ENCODE measurements around the gene KSR2. TPM values are rescaled to one million over a fixed set of nuclear protein-coding genes. Genes with fewer than 3 reads are reported as not detected.

The KSR2 gene
- total RNA-seq, 1 donor from 2014 or later = under 0.01 TPM

- Histone ChIP-seq H3K4me3 (ENCODE audit: low read length in 3 of 3) (no peak overlapping the region), H3K4me1 (ENCODE audit: control insufficient read depth in 3 of 3, insufficient read depth in 3 of 3, low read length in 3 of 3) (peaks cover 0 to 5% (median 0%) of the 10 kb centered on the region in 3 donors), H3K27ac (ENCODE audit: low read depth, low read length) (no peak overlapping the region), H3K9ac (ENCODE audit: low read depth in 1 of 3, low read length in 3 of 3) (no peak overlapping the region), H3K9me3 (ENCODE audit: control insufficient read depth in 3 of 3, low read length in 3 of 3) (no peaks in the 10 kb centered on the region), H3K27me3 (ENCODE audit: control insufficient read depth in 3 of 3, insufficient read depth in 3 of 3, low read length in 3 of 3) (peaks cover 0 to 11% (median 3%) of the 10 kb centered on the region in 3 donors), H3K36me3 (ENCODE audit: control insufficient read depth in 3 of 3, insufficient read depth in 3 of 3, low read length in 3 of 3) (no peaks in the 10 kb centered on the region)
These were observed 284.3 kb downstream of the KSR2 start for GRCh38 chr12:117684471-117684870.

- H3K36me3 ChIP-seq (ENCODE audit: control insufficient read depth in 3 of 3, insufficient read depth in 3 of 3, low read length in 3 of 3) = no peaks in the 10 kb centered on the region
- no peaks in the 10 kb centered on the region for H3K9me3 ChIP-seq (ENCODE audit: control insufficient read depth in 3 of 3, low read length in 3 of 3)
- H3K27me3 ChIP-seq (ENCODE audit: control insufficient read depth in 3 of 3, insufficient read depth in 3 of 3, low read length in 3 of 3) = peaks cover 0 to 3% (median 0%) of the 10 kb centered on the region in 3 donors
- no peak overlapping the region for H3K27ac ChIP-seq (ENCODE audit: low read depth, low read length)
- no peaks in the 10 kb centered on the region for H3K4me1 ChIP-seq (ENCODE audit: control insufficient read depth in 3 of 3, insufficient read depth in 3 of 3, low read length in 3 of 3)
- H3K9ac ChIP-seq (ENCODE audit: low read depth in 1 of 3, low read length in 3 of 3) = no peak overlapping the region
- no peak overlapping the region for H3K4me3 ChIP-seq (ENCODE audit: low read length in 3 of 3)
These were observed 288.5 kb downstream of the KSR2 start for GRCh38 chr12:117680312-117680711.

DNA sequence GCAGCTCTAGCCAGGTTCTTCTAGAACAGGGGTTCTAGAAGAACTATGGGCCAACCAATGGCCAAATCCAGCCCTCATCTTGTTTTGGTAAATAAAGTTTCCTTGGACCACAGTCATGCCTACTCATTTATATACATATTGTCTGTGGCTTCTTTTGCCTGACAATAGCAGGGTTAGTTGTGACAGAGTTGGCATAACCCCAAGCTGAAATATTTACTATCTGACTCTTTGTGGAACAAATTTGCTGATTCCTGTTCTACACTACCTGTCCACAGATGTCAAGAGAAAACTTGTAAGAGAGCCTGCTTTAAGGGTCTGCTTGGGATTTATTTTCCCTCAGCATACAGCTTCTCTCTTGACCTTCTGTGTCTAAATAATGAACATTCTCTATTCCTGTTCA, 289.0 kb downstream of the KSR2 start:
- H3K27ac ChIP-seq (ENCODE audit: low read depth, low read length) = no peak overlapping the region
- peaks cover 0 to 3% (median 0%) of the 10 kb centered on the region in 3 donors for H3K27me3 ChIP-seq (ENCODE audit: control insufficient read depth in 3 of 3, insufficient read depth in 3 of 3, low read length in 3 of 3)
- H3K4me3 ChIP-seq (ENCODE audit: low read length in 3 of 3) = no peak overlapping the region
- H3K4me1 ChIP-seq (ENCODE audit: control insufficient read depth in 3 of 3, insufficient read depth in 3 of 3, low read length in 3 of 3) = no peaks in the 10 kb centered on the region
- no peaks in the 10 kb centered on the region for H3K9me3 ChIP-seq (ENCODE audit: control insufficient read depth in 3 of 3, low read length in 3 of 3)
- H3K36me3 ChIP-seq (ENCODE audit: control insufficient read depth in 3 of 3, insufficient read depth in 3 of 3, low read length in 3 of 3) = no peaks in the 10 kb centered on the region
- no peak overlapping the region for H3K9ac ChIP-seq (ENCODE audit: low read depth in 1 of 3, low read length in 3 of 3)

DNA sequence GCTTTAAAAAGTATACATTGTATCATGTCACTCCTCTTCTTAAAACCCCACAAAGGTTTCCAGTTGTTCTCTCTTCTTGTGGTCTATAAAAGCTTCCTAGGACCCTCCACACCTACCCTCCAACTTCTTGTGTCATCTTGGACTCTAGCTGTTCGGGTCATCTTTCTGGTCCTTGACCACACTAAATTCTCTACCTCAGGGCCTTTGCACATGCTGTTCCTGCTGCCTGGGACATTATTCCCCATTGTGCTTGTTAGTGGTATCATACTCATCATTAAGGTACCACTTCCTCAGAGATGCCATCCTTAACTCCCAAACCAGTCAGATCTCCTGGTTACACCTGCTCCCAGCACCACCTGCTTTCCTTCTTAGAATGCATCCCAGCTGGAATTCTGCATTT, 294.0 kb downstream of the KSR2 start:
- no peaks in the 10 kb centered on the region for H3K9me3 ChIP-seq (ENCODE audit: control insufficient read depth in 3 of 3, low read length in 3 of 3)
- H3K27me3 ChIP-seq (ENCODE audit: control insufficient read depth in 3 of 3, insufficient read depth in 3 of 3, low read length in 3 of 3) = peaks cover 0 to 4% (median 2%) of the 10 kb centered on the region in 3 donors
- no peaks in the 10 kb centered on the region for H3K36me3 ChIP-seq (ENCODE audit: control insufficient read depth in 3 of 3, insufficient read depth in 3 of 3, low read length in 3 of 3)
- H3K9ac ChIP-seq (ENCODE audit: low read depth in 1 of 3, low read length in 3 of 3) = no peak overlapping the region
- no peak overlapping the region for H3K27ac ChIP-seq (ENCODE audit: low read depth, low read length)
- no peaks in the 10 kb centered on the region for H3K4me1 ChIP-seq (ENCODE audit: control insufficient read depth in 3 of 3, insufficient read depth in 3 of 3, low read length in 3 of 3)
- H3K4me3 ChIP-seq (ENCODE audit: low read length in 3 of 3) = no peak overlapping the region

GRCh38 chr12:117674313-117674712, 294.5 kb downstream of the KSR2 start:
- Histone ChIP-seq H3K4me1 (ENCODE audit: control insufficient read depth in 3 of 3, insufficient read depth in 3 of 3, low read length in 3 of 3) (no peaks in the 10 kb centered on the region), H3K27me3 (ENCODE audit: control insufficient read depth in 3 of 3, insufficient read depth in 3 of 3, low read length in 3 of 3) (peaks cover 0 to 4% (median 2%) of the 10 kb centered on the region in 3 donors), H3K27ac (ENCODE audit: low read depth, low read length) (no peak overlapping the region), H3K36me3 (ENCODE audit: control insufficient read depth in 3 of 3, insufficient read depth in 3 of 3, low read length in 3 of 3) (no peaks in the 10 kb centered on the region), H3K9ac (ENCODE audit: low read depth in 1 of 3, low read length in 3 of 3) (no peak overlapping the region), H3K9me3 (ENCODE audit: control insufficient read depth in 3 of 3, low read length in 3 of 3) (no peaks in the 10 kb centered on the region), H3K4me3 (ENCODE audit: low read length in 3 of 3) (no peak overlapping the region)

GRCh38 chr12:117671734-117672133, 297.1 kb downstream of the KSR2 start:
- Histone ChIP-seq H3K27ac (ENCODE audit: low read depth, low read length) (no peak overlapping the region), H3K9ac (ENCODE audit: low read depth in 1 of 3, low read length in 3 of 3) (no peak overlapping the region), H3K4me1 (ENCODE audit: control insufficient read depth in 3 of 3, insufficient read depth in 3 of 3, low read length in 3 of 3) (no peaks in the 10 kb centered on the region), H3K9me3 (ENCODE audit: control insufficient read depth in 3 of 3, low read length in 3 of 3) (no peaks in the 10 kb centered on the region), H3K36me3 (ENCODE audit: control insufficient read depth in 3 of 3, insufficient read depth in 3 of 3, low read length in 3 of 3) (no peaks in the 10 kb centered on the region), H3K4me3 (ENCODE audit: low read length in 3 of 3) (no peak overlapping the region), H3K27me3 (ENCODE audit: control insufficient read depth in 3 of 3, insufficient read depth in 3 of 3, low read length in 3 of 3) (peaks cover 7 to 9% (median 9%) of the 10 kb centered on the region in 3 donors)

- Histone ChIP-seq H3K27ac (ENCODE audit: low read depth, low read length) (no peak overlapping the region), H3K36me3 (ENCODE audit: control insufficient read depth in 3 of 3, insufficient read depth in 3 of 3, low read length in 3 of 3) (no peaks in the 10 kb centered on the region), H3K27me3 (ENCODE audit: control insufficient read depth in 3 of 3, insufficient read depth in 3 of 3, low read length in 3 of 3) (peaks cover 3 to 20% (median 7%) of the 10 kb centered on the region in 3 donors), H3K9me3 (ENCODE audit: control insufficient read depth in 3 of 3, low read length in 3 of 3) (no peaks in the 10 kb centered on the region), H3K4me3 (ENCODE audit: low read length in 3 of 3) (no peak overlapping the region), H3K9ac (ENCODE audit: low read depth in 1 of 3, low read length in 3 of 3) (no peak overlapping the region), H3K4me1 (ENCODE audit: control insufficient read depth in 3 of 3, insufficient read depth in 3 of 3, low read length in 3 of 3) (no peaks in the 10 kb centered on the region)
These were observed 304.6 kb downstream of the KSR2 start for GRCh38 chr12:117664169-117664568.

GRCh38 chr12:117662620-117663395, 306.0 kb downstream of the KSR2 start:
- Histone ChIP-seq H3K4me1 (ENCODE audit: control insufficient read depth in 3 of 3, insufficient read depth in 3 of 3, low read length in 3 of 3) (no peaks in the 10 kb centered on the region), H3K36me3 (ENCODE audit: control insufficient read depth in 3 of 3, insufficient read depth in 3 of 3, low read length in 3 of 3) (no peaks in the 10 kb centered on the region), H3K9me3 (ENCODE audit: control insufficient read depth in 3 of 3, low read length in 3 of 3) (no peaks in the 10 kb centered on the region), H3K27me3 (ENCODE audit: control insufficient read depth in 3 of 3, insufficient read depth in 3 of 3, low read length in 3 of 3) (peaks cover 0 to 16% (median 7%) of the 10 kb centered on the region in 3 donors), H3K4me3 (ENCODE audit: low read length in 3 of 3) (no peak overlapping the region), H3K9ac (ENCODE audit: low read depth in 1 of 3, low read length in 3 of 3) (no peak overlapping the region), H3K27ac (ENCODE audit: low read depth, low read length) (no peak overlapping the region)

DNA sequence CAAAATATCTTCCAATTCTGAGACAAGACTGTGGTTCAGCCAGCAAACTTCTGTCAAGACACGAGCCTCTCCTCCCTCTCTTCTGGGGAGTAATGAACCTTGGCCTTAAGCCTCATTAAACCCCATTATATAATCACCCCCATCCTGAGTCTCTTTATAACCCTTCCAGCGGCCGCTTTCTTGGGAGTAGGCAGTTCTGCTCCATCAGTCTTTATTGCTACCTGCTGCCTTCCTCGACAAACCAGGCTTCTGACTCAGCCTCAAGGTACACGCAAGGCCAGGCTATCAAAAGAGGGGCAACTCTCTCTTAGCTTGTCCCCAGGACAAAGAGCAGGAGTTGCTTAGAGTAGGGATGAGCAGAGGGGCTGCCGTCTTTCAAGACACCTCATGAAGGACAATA, 306.6 kb downstream of the KSR2 start:
- Histone ChIP-seq H3K27me3 (ENCODE audit: control insufficient read depth in 3 of 3, insufficient read depth in 3 of 3, low read length in 3 of 3) (peaks cover 0 to 13% (median 2%) of the 10 kb centered on the region in 3 donors), H3K36me3 (ENCODE audit: control insufficient read depth in 3 of 3, insufficient read depth in 3 of 3, low read length in 3 of 3) (no peaks in the 10 kb centered on the region), H3K27ac (ENCODE audit: low read depth, low read length) (no peak overlapping the region)

DNA sequence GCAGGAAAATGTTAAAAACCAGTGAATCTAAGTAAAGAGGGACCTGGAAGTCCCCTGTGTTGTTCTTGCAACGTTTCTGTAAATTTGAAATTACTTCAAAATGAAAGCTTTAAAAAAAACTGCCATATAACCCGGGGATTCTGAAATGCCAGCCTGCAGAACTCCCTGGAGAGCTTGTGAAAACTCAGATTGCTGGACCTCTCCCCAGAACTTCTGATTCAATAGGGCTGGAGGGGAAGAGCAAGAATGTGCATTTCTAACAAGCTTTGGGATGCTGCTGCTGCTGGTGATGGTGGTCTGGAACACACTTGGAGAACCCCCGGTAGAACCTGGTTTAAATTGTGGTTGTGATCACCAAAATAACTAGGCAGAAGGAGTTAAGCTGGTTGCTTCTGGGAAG, 307.3 kb downstream of the KSR2 start:
- H3K36me3 ChIP-seq (ENCODE audit: control insufficient read depth in 3 of 3, insufficient read depth in 3 of 3, low read length in 3 of 3) = no peaks in the 10 kb centered on the region
- H3K4me3 ChIP-seq (ENCODE audit: low read length in 3 of 3) = no peak overlapping the region
- H3K27ac ChIP-seq (ENCODE audit: low read depth, low read length) = no peak overlapping the region
- no peaks in the 10 kb centered on the region for H3K9me3 ChIP-seq (ENCODE audit: control insufficient read depth in 3 of 3, low read length in 3 of 3)
- H3K27me3 ChIP-seq (ENCODE audit: control insufficient read depth in 3 of 3, insufficient read depth in 3 of 3, low read length in 3 of 3) = peaks cover 0 to 10% (median 0%) of the 10 kb centered on the region in 3 donors
- H3K4me1 ChIP-seq (ENCODE audit: control insufficient read depth in 3 of 3, insufficient read depth in 3 of 3, low read length in 3 of 3) = no peaks in the 10 kb centered on the region
- no peak overlapping the region for H3K9ac ChIP-seq (ENCODE audit: low read depth in 1 of 3, low read length in 3 of 3)

More for the DNA sequence above, 306.6 kb downstream of the KSR2 start:
- Histone ChIP-seq H3K4me3 (ENCODE audit: low read length in 3 of 3) (no peak overlapping the region), H3K9ac (ENCODE audit: low read depth in 1 of 3, low read length in 3 of 3) (no peak overlapping the region), H3K9me3 (ENCODE audit: control insufficient read depth in 3 of 3, low read length in 3 of 3) (no peaks in the 10 kb centered on the region), H3K4me1 (ENCODE audit: control insufficient read depth in 3 of 3, insufficient read depth in 3 of 3, low read length in 3 of 3) (no peaks in the 10 kb centered on the region)

Measured in skeletal muscle tissue (tissue), 4 donors.